Body of pancreas (tissue), 4 donors: ENCODE measurements around the gene TMEM263.
"Not testable (repeated sequence)": the region's sequence is repeated elsewhere in the genome, so short reads cannot be mapped to it uniquely, and the experiment has no call there.

Experiments used
- CTCF ChIP-seq, 7 experiments: fragments of 450-650 bp in 4 of 7; fragments of 200-600 bp in 3 of 7; sonication (generic) in 3 of 7; IDR thresholded peaks; one replicate each; pipeline ENCODE4 v1.5.1; 2016 to 2019; ENCODE audit warnings: antibody characterized with exemption in 7 of 7
- POLR2A ChIP-seq, 3 donors: fragments of 450-650 bp; IDR thresholded peaks; one replicate each; pipeline ENCODE4 v1.6.1; 2016; ENCODE audit warnings: antibody characterized with exemption in 3 of 3, mild to moderate bottlenecking in 2 of 3

DNA sequence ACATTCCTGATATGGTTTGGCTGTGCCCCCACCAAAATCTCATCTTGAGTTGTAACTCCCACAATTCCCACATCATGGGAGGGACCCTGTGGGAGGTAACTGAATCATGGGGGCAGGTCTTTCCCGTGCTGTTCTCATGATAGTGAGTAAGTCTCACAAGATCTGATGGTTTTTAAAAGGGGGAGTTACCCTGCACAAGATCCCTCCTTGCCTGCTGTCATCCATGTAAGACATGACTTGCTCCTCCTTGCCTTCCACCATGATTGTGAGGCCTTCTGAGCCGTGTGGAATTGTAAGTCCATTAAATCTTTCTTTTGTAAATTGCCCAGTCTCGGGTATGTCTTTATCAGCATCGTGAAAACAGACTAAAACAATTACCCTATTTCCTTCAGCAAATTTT, 47.0 kb downstream of the TMEM263 start:
- TF ChIP-seq CTCF, POLR2A (IDR thresholded peaks at IDR 0.05): not testable (repeated sequence)
